DOHH2 (cell line): ENCODE measurements around the gene CTCF.

Experiments used
- CTCF ChIP-seq: fragments of 200-600 bp; sonication (generic); IDR thresholded peaks from one replicate; pipeline ENCODE4 v1.5.1; 2014; ENCODE audit warnings: antibody characterized with exemption, mild to moderate bottlenecking, low read depth, low read length; ENCODE audit not compliant: poor library complexity, severe bottlenecking
- EZH2phosphoT487 ChIP-seq: fragments of 200-600 bp; sonication (generic); IDR thresholded peaks from 2 replicates; pipeline ENCODE4 v1.6.1; 2017; ENCODE audit warnings: borderline replicate concordance, mild to moderate bottlenecking, antibody characterized with exemption, low read length, moderate library complexity, mixed read lengths

GRCh38 chr16:67666559-67667452, 104.5 kb downstream of the CTCF start, which contains the start of the genes C16orf86 and ENKD1:
- no peak for TF ChIP-seq CTCF
- TF ChIP-seq EZH2phosphoT487 = no peak
